GM21515 (cell line): Measurements from ENCODE around the gene SLC7A9.
"Not testable (repeated sequence)": the region's sequence is repeated elsewhere in the genome, so short reads cannot be mapped to it uniquely, and the experiment has no call there.

Experiments
- ATAC-seq: cut with Tn5 transposase; IDR thresholded peaks from one replicate; pipeline ENCODE4 v1.9.1; 2021; ENCODE audit not compliant: unreplicated experiment

Gene SLC7A9

GRCh38 chr19:32864318-32865007 is 5.1 kb downstream of the SLC7A9 start:
- no peak for ATAC-seq

- no peak for ATAC-seq
Observed at GRCh38 chr19:32863841-32864240, 5.7 kb downstream of the SLC7A9 start.

GRCh38 chr19:32863301-32863700 is 6.3 kb downstream of the SLC7A9 start:
- no peak for ATAC-seq

GRCh38 chr19:32862741-32863140 is 6.8 kb downstream of the SLC7A9 start:
- no peak for ATAC-seq

- ATAC-seq, result no peak
Observed at GRCh38 chr19:32862173-32862572, 7.4 kb downstream of the SLC7A9 start.

GRCh38 chr19:32861596-32861995 is 8.0 kb downstream of the SLC7A9 start:
- ATAC-seq, result no peak

GRCh38 chr19:32859591-32859990 is 10.0 kb downstream of the SLC7A9 start:
- ATAC-seq, result no peak

- no peak for ATAC-seq
Observed at GRCh38 chr19:32858559-32858958, 11.0 kb downstream of the SLC7A9 start.

GRCh38 chr19:32858155-32858554 is 11.4 kb downstream of the SLC7A9 start:
- ATAC-seq, result no peak

- ATAC-seq, result no peak
Observed at GRCh38 chr19:32857584-32857983, 12.0 kb downstream of the SLC7A9 start.

- not testable (repeated sequence) for ATAC-seq
Observed at GRCh38 chr19:32856818-32857217, 12.7 kb downstream of the SLC7A9 start.

- ATAC-seq, result no peak
Observed at GRCh38 chr19:32852216-32852615, 17.4 kb downstream of the SLC7A9 start.

- not testable (repeated sequence) for ATAC-seq
Observed at GRCh38 chr19:32848035-32848434, 21.5 kb downstream of the SLC7A9 start.

GRCh38 chr19:32843716-32844245 is 25.8 kb downstream of the SLC7A9 start:
- no peak for ATAC-seq

GRCh38 chr19:32842061-32842460 is 27.5 kb downstream of the SLC7A9 start:
- no peak for ATAC-seq

- ATAC-seq, result no peak
Observed at GRCh38 chr19:32837531-32837930, 32.0 kb downstream of the SLC7A9 start.

- not testable (repeated sequence) for ATAC-seq
Observed at GRCh38 chr19:32833388-32833787, 36.2 kb downstream of the SLC7A9 start.

- not testable (repeated sequence) for ATAC-seq
Observed at GRCh38 chr19:32832825-32833224, 36.7 kb downstream of the SLC7A9 start.

GRCh38 chr19:32832094-32832493 is 37.5 kb downstream of the SLC7A9 start:
- not testable (repeated sequence) for ATAC-seq

- ATAC-seq, result no peak
Observed at GRCh38 chr19:32831611-32832010, 38.0 kb downstream of the SLC7A9 start.

- no peak for ATAC-seq
Observed at GRCh38 chr19:32830231-32831014, 39.1 kb downstream of the SLC7A9 start.

- ATAC-seq, result no peak
Observed at GRCh38 chr19:32829345-32829896, 40.1 kb downstream of the SLC7A9 start.
